ENCODE measurements around the gene CD99L2.
"Not testable (repeated sequence)": the region's sequence is repeated elsewhere in the genome, so short reads cannot be mapped to it uniquely, and the experiment has no call there.

DNA sequence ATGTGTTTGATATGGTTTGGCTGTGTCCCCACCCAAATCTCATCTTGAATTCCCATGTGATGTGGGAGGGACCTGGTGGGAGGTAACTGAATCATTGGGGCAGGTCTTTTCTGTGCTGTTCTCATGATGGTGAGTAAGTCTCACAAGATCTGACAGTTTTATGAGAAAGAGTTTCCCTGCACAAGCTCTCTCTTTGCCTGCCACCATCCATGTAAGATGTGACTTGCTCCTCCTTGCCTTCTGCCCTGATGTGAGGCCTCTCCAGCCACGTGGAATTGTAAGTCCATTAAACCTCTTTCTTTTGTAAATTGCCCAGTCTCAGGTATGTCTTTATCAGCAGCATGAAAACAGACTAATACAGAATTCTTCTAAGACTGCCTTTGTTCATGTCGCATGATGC is 22.8 kb downstream of the CD99L2 start:
- TF ChIP-seq, protein P1, sequence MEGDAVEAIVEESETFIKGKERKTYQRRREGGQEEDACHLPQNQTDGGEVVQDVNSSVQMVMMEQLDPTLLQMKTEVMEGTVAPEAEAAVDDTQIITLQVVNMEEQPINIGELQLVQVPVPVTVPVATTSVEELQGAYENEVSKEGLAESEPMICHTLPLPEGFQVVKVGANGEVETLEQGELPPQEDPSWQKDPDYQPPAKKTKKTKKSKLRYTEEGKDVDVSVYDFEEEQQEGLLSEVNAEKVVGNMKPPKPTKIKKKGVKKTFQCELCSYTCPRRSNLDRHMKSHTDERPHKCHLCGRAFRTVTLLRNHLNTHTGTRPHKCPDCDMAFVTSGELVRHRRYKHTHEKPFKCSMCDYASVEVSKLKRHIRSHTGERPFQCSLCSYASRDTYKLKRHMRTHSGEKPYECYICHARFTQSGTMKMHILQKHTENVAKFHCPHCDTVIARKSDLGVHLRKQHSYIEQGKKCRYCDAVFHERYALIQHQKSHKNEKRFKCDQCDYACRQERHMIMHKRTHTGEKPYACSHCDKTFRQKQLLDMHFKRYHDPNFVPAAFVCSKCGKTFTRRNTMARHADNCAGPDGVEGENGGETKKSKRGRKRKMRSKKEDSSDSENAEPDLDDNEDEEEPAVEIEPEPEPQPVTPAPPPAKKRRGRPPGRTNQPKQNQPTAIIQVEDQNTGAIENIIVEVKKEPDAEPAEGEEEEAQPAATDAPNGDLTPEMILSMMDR (IDR thresholded peaks at IDR 0.05), result not testable (repeated sequence)
- not testable (repeated sequence) for TF ChIP-seq ZNF263 (CRISPR knock-in tag; IDR thresholded peaks at IDR 0.05; ENCODE audit: low read depth); SMAD3 (CRISPR knock-in tag; IDR thresholded peaks at IDR 0.05; ENCODE audit: borderline replicate concordance); NFYB (CRISPR knock-in tag; conservative IDR thresholded peaks at IDR 0.05; ENCODE audit: low read depth); ZBTB21 (CRISPR knock-in tag; IDR thresholded peaks at IDR 0.05; ENCODE audit: borderline replicate concordance)
